CD4-positive, alpha-beta T cell treated with Interleukin-6 at 100 ng/mL for 8 hours (primary cell): ENCODE results near the gene HIC1.

ENCODE experiments used
- DNase-seq: peaks from one replicate; pipeline ENCODE4 v3.0.0-alpha.2; 2020; ENCODE audit warnings: mixed read lengths, low spot score

The HIC1 gene

DNA sequence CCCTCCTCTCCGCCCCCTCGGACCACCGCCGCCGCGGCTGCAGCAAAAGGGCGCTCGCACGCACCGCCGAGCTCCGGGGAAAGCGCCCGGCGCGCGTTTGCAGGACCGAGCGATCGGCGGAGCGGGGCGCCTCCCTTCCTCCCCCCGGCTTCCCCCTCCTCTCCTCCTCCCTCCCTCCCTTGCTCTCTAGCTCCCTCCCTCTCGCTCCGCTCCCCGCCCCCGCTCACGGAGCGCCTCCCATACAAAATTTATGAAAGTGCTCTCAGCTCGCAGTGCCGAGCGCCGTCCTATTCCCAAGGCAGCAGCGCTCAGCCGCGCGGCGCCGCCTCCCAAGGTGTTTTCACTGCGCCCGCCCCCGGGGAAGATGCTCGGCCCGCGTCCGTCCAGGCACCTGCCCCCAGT is 29.7 kb upstream of the HIC1 start, which contains the start of gene RTN4RL1:
Gene RTN4RL1 (minus strand): TSS at position 115 of the 402 bp plus-strand sequence. CDS start 469 bp downstream, outside the sequence.
- peak; percentile 77 for DNase-seq

DNA sequence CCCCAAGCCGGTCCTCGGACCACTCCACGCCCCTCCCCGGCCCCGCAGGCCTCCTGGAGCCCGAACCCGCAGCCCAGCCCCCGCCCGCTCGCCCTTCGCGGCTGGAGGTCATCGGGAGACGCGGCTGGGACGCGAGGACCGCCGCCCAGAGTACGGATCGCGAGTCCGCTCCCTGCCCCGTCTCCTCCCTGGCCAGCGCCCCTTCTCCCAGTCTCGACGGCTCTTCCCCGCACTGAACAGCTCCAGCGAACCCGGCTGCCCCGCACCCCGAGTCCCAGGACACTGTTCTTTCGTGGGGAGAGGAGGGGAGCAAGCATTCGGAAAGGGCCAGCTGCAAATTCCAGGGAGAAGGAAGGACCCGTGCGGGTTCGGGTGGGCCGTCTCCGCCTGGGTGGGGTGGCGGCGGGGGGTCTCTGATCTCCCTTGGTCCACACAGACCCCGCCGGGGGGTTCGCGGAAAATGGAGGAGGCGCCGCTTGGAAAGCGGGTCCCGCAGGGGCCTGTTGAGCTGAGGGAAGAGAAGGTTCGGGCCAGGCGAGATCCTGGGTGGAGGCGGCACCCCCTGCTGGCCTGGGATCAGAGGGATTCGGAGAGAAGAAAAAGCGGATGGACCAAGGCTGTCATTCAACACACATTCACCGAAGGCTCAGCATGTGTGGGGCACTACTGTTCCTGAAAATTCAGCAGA is 29.1 kb upstream of the HIC1 start:
- DNase-seq: no peak

DNA sequence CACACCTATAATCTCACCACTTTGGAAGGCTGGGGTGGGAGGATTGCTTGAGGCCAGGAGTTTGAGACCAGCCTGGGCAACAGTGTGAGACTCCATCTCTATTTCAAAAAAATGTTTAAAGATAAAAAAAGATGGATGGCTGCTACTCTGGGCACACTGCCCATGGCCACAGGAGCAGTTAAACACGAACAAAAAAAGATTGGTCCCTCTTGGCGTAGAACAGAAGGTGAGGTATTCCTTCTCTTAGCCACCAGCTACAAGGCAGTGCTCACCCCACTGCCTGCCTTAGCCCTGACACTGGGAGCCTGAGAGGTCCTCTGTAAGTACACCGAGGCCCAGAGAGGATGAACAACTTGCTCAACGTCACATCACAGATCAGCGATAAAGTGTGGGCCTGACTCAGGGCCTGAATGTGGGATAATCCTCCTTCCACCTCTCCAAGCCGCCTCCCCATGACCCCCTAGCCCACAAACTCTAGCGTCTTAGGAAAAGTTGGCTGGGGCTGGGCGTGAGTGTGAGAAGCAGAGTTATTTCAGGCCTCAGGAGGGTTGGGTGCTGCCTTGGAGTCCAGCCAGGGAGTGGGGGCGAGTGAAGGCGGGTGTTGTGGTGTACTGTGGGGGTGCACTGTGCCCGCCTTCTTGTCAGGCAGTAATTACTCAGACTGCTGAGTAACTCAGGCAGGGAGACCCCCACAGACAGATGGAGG is 27.2 kb upstream of the HIC1 start:
- no peak for DNase-seq

DNA sequence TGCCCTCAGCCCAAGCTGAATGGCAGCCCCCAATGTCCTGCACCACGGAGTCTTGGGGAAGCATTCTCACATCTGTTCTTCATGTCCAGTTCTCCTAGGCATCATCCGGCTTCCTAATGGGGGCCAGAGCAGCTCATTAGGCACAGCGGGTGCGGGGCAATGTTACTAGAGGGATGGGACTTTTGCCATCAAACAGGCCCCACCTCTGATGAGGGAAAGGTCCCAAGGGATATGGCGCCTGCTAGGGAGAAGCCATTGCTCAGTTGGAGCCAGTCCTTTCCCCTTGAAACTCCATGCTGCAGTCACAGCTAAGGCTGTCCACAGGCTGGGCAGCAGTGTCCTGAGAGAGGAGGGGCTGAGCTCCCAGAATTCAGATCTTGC is 26.7 kb upstream of the HIC1 start:
- no peak for DNase-seq

DNA sequence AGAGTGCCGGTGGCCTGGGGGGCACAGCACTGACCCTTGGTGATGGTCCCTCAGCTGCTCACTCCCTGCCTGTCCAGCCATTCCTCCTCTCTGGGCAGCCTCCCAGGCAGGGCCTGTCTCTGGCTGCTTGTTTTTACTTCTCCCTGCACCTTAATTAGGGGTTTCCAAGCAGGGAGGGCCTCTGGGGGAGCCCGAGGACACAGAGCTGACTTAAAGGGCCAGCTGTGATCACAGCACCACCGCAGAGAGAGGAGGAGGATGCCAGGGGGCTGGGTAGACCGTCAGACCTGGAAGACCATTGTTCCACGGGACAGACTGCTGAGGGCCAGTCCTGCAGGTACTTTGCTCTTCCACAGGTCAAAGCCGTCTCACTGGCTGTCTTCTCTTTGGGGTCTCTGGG is 26.2 kb upstream of the HIC1 start:
- no peak for DNase-seq

DNA sequence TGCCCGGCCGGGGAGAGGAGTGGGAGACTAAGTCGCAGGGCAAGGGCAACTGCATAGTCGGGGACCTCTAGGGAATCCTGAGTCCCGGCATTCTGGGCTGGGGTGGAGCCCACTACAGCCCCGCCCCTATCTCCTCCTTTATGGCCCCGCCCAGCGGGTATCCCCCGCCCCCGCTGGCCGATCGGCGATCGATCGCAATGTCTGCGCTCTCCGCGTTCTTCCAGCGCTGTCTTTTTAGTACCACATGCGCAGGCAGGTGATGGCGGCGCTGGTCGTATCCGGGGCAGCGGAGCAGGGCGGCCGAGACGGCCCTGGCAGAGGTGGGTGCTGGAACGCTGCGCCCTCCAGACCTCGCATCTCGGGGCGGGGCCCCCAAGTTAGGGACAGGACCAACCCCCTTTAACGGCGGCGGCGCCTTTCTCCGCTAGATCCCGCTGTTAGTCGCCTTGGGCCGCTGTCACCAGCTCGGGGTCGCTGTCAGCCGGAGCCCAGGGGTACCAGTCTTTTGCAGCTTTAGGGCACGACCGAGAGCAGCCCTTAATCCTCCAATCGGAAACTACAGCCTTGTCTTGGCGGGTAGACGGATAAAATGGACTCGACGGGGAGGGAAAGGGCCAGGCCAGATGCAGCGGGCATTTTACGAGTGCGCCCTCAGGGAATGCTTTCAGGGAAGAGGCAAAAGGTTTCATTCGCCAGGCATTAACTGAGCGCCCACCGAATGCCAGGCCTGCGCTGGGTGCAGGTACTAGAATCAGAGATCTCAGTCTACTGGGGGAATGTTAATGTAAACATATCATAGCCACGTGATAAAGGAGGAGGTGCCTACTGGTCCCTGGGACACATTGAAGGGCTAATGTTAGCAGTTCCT is 24.8 kb upstream of the HIC1 start, which contains the start of gene DPH1:
Gene DPH1 (plus strand): TSS at position 243 of the 868 bp plus-strand sequence. CDS start 17 bp downstream, at position 260.
- DNase-seq: peak; percentile 82

DNA sequence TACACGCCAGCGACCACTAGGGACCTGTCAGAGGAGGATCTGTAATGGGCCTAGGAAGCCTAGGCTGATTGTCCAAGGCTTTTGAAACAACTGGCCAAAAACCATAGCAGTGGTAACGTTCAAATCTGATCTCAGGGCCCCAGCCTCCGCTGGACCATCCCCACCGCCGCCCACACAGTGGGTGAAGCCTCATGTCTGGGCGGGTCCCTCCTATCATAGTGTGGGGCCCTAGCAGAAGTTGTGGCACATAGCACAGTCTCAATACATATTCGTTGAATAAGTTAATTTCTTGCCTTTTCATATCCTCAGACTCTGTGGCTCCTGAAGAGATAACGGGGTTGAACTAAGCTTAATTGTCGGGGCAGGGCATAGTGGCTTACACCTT is 24.1 kb upstream of the HIC1 start:
- DNase-seq: no peak

DNA sequence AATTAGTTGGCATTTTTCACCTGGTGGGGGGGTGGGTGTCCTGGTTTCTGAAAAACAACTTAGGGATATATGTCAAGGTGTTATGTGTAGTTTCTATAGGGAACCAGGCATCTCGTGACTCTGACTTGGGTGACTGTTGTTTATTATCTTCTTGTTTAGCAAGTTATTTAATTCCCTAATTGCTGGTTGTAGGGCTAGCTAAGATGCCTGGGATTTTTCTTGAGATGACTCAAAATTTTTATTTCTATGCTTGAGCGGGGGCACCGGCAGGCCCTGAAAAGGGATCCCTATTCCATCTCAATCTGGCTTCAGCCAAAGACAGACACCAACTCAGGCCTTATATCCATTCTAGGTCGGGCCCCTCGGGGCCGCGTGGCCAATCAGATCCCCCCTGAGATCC is 21.8 kb upstream of the HIC1 start:
- no peak for DNase-seq

DNA sequence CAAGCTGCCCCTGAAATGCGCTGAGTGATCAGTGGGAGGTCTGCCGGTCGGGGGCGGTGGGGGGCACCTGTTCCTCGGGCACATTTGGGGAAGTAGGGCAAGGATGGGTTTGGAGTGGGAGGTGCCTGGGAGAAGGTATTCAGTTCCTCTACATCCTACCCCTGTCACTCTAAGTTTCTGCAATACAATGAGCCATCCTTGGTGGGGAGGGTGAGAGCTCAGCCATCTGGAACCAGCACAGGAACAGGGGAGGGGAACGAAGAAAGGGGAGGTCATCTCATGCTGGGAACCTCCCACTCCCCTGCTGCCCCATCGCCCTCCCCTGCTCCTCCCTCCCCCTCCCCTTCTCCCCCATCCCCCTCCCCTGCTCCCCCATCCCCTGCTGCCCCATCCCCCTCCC is 20.7 kb upstream of the HIC1 start:
- no peak for DNase-seq

DNA sequence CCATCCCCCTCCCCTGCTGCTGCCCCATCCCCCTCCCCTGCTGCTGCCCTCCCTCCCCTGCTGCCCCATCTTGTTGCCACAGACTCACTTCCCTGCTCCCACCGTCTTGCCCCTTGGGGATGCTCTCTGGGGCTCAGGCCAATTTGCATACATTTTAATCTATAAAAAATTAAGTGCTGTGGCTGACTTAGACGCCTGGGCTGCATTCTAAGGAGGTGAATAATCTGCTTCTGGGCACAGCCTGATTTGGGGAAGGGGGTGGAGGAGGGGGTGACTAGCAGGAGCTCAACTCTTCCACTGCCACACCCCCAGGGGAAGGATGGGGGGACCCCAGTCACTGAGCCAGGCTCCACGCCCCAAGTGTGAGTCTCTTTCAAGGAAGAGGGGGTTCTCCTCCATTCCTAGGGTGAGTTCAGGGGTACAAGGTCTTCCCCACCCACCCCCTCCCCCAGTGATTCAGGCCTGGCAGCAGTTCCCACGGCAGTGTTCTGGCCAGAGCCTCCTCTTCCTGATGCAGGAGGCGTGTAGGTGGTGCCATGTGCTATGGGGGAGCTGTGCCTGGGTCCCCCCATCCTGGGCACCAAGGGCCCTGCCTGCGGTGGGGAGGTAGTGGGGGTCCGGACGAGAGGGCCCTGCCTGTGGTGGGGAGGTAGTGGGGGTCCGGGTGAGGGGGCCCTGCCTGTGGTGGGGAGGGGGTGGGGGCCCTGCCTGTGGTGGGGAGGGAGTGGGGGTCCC is 19.9 kb upstream of the HIC1 start:
- no peak for DNase-seq

DNA sequence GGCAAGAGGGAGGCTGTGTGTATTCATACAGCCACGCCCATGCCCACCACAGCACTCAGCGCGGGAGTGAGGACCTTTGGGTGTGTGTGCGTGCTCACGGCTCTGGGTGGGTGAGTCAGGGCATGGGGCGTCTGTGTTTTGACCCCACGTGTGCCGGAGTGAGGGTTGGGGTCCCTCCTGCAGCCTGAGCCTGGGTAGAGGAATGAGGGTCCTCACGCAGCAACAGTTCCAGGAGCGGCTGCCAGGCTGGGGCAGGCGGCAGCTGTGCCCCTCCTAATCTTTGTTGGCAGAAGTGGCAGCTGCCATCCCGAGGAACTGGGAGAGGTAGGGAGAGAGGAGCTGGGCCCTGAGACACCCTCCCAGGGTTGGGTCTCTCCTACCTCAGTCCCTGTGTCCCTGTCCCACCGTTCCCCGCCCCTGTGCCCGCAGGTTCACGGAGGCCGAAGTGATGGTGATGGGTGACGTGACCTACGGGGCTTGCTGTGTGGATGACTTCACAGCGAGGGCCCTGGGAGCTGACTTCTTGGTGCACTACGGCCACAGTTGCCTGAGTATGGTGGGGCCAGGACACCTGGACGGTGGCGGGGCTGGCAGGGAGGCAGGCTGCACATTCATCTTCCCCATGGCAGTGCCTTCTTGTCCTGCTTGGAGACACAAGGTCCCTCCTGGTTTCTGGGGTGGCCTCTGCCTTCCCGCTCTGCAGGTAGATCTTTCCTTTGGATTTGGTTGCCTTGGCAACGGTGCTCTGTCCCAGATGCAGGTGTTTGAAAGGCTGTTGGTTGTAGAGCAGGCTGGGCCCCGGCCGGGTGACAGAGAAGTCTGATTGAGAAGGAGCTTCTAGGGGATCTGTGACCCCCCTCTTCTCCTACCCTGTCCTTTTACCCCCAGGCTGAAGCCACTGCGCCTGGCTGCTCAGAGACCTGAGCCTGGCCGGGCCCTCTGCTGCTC is 19.1 kb upstream of the HIC1 start:
- no peak for DNase-seq

DNA sequence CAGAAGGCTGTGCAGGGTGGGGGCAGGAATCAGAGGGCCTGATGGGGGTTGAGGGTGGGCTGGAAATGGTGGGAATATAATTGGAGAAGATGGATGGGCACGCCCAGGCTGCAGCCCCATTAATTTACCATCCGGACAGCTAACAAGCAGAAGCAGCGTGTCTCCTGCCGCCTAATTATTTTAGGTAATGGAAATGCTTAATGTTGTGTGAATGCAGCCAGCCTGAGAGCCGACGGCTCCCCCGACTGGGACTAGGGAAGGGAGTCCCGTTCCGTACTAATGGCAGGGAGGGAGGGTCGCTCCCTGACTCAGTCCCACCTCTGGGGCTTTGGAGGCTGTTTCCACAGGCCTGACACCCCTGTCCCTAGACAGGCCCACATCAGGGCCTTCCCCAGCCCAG is 17.7 kb upstream of the HIC1 start:
- DNase-seq: no peak

DNA sequence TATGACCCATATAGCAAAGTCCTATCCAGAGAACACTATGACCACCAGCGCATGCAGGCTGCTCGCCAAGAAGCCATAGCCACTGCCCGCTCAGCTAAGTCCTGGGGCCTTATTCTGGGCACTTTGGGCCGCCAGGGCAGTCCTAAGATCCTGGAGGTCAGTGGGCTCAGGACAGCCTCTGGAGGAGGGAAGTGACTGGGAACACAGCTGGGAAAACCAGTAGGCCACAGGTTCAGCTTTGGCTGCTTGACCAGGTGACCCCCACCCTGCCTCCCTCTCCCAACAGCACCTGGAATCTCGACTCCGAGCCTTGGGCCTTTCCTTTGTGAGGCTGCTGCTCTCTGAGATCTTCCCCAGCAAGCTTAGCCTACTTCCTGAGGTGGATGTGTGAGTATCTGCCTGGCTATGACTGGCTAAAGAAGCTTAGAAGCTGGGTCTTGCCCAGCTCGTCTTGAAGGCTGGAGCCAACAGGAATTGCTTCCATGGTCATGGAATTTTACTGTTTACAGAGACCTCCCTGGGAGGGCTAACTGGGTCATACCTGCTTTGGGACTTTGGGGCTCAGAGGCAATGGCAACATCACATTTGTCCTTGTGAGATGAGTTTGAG is 14.6 kb upstream of the HIC1 start:
- DNase-seq: no peak

DNA sequence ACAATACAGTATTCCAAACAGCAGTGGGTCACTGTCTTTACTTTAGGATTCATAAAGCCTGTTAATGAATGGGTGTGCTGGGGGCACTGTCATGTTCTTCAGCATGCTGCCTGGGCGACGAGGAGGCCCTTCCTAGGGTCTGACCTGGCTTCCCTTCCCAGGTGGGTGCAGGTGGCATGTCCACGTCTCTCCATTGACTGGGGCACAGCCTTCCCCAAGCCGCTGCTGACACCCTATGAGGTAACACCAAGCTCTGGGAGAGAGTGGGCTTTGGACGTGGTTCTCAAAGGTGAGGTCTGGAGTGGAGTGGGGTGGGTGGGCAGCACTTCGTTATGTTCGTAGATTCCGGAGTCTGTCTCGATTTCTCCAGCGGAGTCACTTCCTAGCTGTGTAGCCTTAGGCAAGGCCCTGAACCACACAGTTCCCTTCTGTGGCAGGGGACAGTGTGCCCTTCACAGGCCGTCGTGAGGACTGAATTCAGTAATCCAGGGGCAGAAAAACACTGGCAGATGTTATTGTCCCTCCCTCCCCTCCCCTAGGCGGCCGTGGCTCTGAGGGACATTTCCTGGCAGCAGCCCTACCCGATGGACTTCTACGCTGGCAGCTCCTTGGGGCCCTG is 13.9 kb upstream of the HIC1 start:
- no peak for DNase-seq

DNA sequence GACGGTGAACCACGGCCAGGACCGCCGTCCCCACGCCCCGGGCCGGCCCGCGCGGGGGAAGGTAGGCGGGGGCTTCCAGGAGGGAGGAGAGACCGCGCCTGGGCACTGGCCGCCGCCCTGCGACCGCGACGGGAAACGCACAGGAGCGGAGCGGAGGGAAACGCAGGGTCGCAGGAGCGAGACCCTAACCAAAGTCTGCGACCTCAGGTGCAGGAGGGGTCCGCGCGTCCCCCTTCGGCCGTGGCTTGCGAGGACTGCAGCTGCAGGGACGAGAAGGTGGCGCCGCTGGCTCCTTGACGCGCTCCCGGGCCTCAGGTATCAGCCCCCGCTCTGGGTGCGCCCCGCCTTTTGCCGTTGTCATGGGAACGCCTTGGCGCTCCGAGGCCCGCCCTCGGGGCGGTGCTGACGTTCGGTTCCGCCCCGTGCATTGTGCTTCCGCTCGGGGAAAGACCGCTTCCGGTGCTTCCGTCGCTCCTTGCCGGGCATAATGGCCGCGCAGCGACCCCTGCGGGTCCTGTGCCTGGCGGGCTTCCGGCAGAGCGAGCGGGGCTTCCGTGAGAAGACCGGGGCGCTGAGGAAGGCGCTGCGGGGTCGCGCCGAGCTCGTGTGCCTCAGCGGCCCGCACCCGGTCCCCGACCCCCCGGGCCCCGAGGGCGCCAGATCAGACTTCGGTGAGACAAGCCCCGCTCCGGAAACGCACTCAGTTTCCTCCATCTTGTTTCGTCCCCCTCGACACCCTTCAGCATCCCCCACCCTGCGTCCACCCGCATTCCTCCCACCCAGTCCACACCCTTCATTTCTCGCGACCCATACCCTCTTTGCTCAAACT is 13.1 kb upstream of the HIC1 start, which contains the start of gene OVCA2:
Gene OVCA2 (plus strand): TSS at position 462 of the 829 bp plus-strand sequence. CDS start 26 bp downstream, at position 488.
- peak; percentile 97 for DNase-seq

DNA sequence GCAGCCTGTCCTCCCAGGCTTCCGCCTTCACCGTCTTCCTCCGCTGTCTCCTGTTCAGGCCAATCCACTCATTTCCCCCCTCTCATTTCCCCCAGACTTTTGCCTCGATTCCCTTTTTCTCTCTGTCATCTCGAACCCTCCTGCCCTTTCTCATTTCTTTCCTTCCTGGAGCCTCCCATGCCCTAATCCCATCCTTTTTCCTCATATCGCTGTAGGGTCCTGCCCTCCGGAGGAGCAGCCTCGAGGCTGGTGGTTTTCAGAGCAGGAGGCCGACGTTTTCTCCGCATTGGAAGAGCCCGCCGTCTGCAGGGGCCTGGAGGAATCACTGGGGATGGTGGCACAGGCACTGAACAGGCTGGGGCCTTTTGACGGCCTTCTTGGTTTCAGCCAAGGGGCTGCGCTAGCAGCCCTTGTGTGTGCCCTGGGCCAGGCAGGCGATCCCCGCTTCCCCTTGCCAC is 12.5 kb upstream of the HIC1 start:
- no peak for DNase-seq

DNA sequence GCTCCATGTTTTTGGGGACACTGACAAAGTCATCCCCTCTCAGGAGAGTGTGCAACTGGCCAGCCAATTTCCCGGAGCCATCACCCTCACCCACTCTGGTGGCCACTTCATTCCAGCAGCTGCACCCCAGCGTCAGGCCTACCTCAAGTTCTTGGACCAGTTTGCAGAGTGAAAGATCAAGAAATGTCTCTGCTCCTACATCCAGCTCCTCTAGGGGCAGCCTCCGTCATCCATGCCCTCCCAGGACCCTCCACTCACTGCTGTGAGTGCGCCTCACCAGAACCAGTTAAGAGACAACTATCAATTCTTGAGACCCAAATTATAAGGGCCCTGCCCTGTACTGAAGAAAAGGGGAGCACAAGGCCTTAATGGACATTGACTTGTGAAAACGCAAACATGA is 12.0 kb upstream of the HIC1 start:
- DNase-seq: no peak

DNA sequence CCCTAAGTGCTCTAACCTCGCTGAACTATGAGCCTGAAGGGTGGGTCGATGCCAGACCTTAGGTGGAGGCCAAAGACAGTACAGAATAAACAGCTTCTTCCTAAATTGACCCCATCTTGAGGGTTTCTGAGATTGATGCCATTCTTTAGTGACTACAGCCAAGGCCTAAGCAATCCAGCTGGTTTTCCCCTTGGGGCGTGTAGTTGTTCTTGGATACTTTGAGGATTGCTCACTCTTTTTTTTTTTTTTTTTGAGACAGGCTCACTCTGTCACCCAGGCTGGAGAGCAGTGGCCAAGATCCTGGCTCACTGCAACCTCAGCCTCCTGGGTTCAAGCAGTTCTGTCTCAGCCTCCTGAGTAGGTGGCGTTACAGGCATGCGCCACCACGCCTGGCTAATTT is 11.1 kb upstream of the HIC1 start:
- DNase-seq: no peak
